B cell (primary cell): ENCODE data around the gene BMPER. TPM values are rescaled to one million over a fixed set of nuclear protein-coding genes. Genes with fewer than 3 reads are reported as not detected.

Source experiments
- ATAC-seq: fragments of 200-7000 bp; cut with Tn5 transposase; one replicate; pipeline ENCODE4 v1.10.0; 2021; ENCODE audit warnings: low read depth, mild to moderate bottlenecking, moderate number of reproducible peaks, moderate library complexity
- CTCF ChIA-PET: fragments of 350-600 bp; sonication (Branson Sonifier 250); formaldehyde crosslinking; loops from one replicate; lab custom pipeline; 2021; ENCODE audit warnings: antibody characterized with exemption, inconsistent platforms; lab: Charles Lee
- POLR2A ChIA-PET: fragments of 350-600 bp; sonication (Branson Sonifier 250); formaldehyde crosslinking; loops from one replicate; lab custom pipeline; 2021; ENCODE audit warnings: antibody characterized with exemption; lab: Charles Lee
- DNase-seq: peaks from one replicate; pipeline ENCODE4 v3.0.0; 2013
- H2AFZ ChIP-seq: 2 replicates; pipeline ENCODE4 v1.6.1; 2012; ENCODE audit warnings: mild to moderate bottlenecking, low read depth, low read length; ENCODE audit not compliant: insufficient read depth, poor library complexity, severe bottlenecking
- H3K27ac ChIP-seq, 2 donors: 1 replicate in 1 of 2; 2 replicates in 1 of 2; pipeline ENCODE4 v1.5.1; 2012 to 2013; ENCODE audit warnings: low read length in 2 of 2, mild to moderate bottlenecking in 2 of 2, moderate library complexity in 1 of 2
- H3K27me3 ChIP-seq, 4 experiments: fragments of 200-600 bp in 1 of 4; sonication (generic) in 1 of 4; replicated peaks in 1 of 4; 1 replicate in 2 of 4; 2 replicates in 2 of 4; pipeline versions ENCODE4 v1.6.1 to v1.7.0; 2013 to 2016; ENCODE audit warnings: low read length in 3 of 4, mild to moderate bottlenecking in 2 of 4, mixed read lengths in 1 of 4, moderate library complexity in 1 of 4; ENCODE audit not compliant: insufficient read depth in 4 of 4, control insufficient read depth in 3 of 4; ENCODE audit errors: control extremely low read depth in 1 of 4
- H3K36me3 ChIP-seq, 2 experiments: replicated peaks in 1 of 2; 1 replicate in 1 of 2; 2 replicates in 1 of 2; pipeline versions ENCODE4 v1.6.1 to v1.7.1; 2013; ENCODE audit warnings: low read length in 1 of 2; ENCODE audit not compliant: insufficient read depth in 2 of 2, control insufficient read depth in 1 of 2; ENCODE audit errors: control extremely low read depth in 1 of 2, extremely low read depth in 1 of 2
- H3K4me1 ChIP-seq, 2 donors: fragments of 200-600 bp in 1 of 2; sonication (generic) in 1 of 2; 1 replicate in 1 of 2; 2 replicates in 1 of 2; pipeline versions ENCODE4 v1.5.1 to v1.6.1; 2013 to 2017; ENCODE audit warnings: low read length in 2 of 2; ENCODE audit not compliant: control insufficient read depth in 2 of 2, insufficient read depth in 2 of 2
- H3K4me2 ChIP-seq: replicated peaks from 2 replicates; pipeline ENCODE3; 2012; ENCODE audit warnings: mild to moderate bottlenecking, low read depth, low read length; ENCODE audit not compliant: poor library complexity, severe bottlenecking
- H3K4me3 ChIP-seq, 5 experiments: fragments of 200-600 bp in 1 of 5; sonication (generic) in 1 of 5; 1 replicate in 3 of 5; 2 replicates in 2 of 5; pipeline versions ENCODE4 v1.5.1 to v1.7.0; 2011 to 2016; ENCODE audit warnings: low read length in 4 of 5, mild to moderate bottlenecking in 4 of 5, low read depth in 2 of 5, control low read depth in 1 of 5, moderate library complexity in 1 of 5; ENCODE audit not compliant: insufficient read depth in 1 of 5; ENCODE audit errors: control extremely low read depth in 1 of 5, extremely low read depth in 1 of 5
- H3K79me2 ChIP-seq: fragments of 200-600 bp; sonication (generic); one replicate; pipeline ENCODE4 v1.6.0; 2016; ENCODE audit warnings: low read length; ENCODE audit not compliant: control insufficient read depth, insufficient read depth
- H3K9ac ChIP-seq: fragments of 200-600 bp; sonication (generic); 2 replicates; pipeline ENCODE4 v1.6.1; 2017; ENCODE audit warnings: mild to moderate bottlenecking, low read length, moderate library complexity
- H3K9me3 ChIP-seq, 3 donors: one replicate each; pipeline versions ENCODE4 v1.6.1 to v1.7.1; 2013; ENCODE audit warnings: low read length in 2 of 3; ENCODE audit not compliant: control insufficient read depth in 2 of 3, insufficient read depth in 1 of 3; ENCODE audit errors: control extremely low read depth in 1 of 3
- H4K20me1 ChIP-seq: 2 replicates; pipeline ENCODE4 v1.6.0; 2012; ENCODE audit warnings: mild to moderate bottlenecking, low read length; ENCODE audit not compliant: insufficient read depth, control insufficient read depth, poor library complexity, severe bottlenecking
- H3K27ac Mint-ChIP-seq: one replicate; pipeline ENCODE4 v1.8.0; 2021; ENCODE audit warnings: mixed read lengths
- H3K27me3 Mint-ChIP-seq: one replicate; pipeline ENCODE4 v1.8.0; 2021; ENCODE audit warnings: mixed read lengths
- H3K4me1 Mint-ChIP-seq: one replicate; pipeline ENCODE4 v1.8.0; 2021; ENCODE audit warnings: mixed read lengths
- H3K4me3 Mint-ChIP-seq: one replicate; pipeline ENCODE4 v1.8.0; 2021; ENCODE audit warnings: mixed read lengths
- H3K9me3 Mint-ChIP-seq: one replicate; pipeline ENCODE4 v1.8.0; 2022; ENCODE audit warnings: mixed read lengths; ENCODE audit not compliant: insufficient read depth
- EZH2 ChIP-seq: IDR thresholded peaks from 2 replicates; pipeline ENCODE4 v1.6.1; 2012; ENCODE audit warnings: borderline replicate concordance, low read depth, mild to moderate bottlenecking, moderate library complexity, low read length; ENCODE audit not compliant: insufficient read depth, poor library complexity, severe bottlenecking
- WGBS: methylation state at CpG from one replicate; pipeline ENCODE4 v1.1.5; 2013; ENCODE audit warnings: missing lambda C conversion rate; ENCODE audit not compliant: insufficient coverage; 5-methylcytosine and 5-hydroxymethylcytosine counted together
- intact Hi-C: fragments of 100-400 bp; cut with micrococcal nuclease; formaldehyde crosslinking; loops from one replicate; pipeline ENCODE4 v1.10.0; 2022
- polyA plus RNA-seq: library from polyadenylated mRNA; depleted of rRNA; stranded (reverse); fragments of >200 nt; gene quantifications from 2 replicates; pipeline ENCODE4 v1.2.3, GENCODE V29; 2012
- total RNA-seq, 2 donors: library from RNA; stranded (reverse); fragments of 120-200 nt in 1 of 2; gene quantifications; 1 replicate in 1 of 2; 2 replicates in 1 of 2; pipeline versions ENCODE4 v1.2.3 to v1.2.4, GENCODE V29; 2013 to 2022
- TF ChIP-seq, protein P1 (sequence below): fragments of 200-600 bp; IDR thresholded peaks from one replicate; pipeline ENCODE4 v1.8.0; 2022; ENCODE audit warnings: antibody characterized with exemption, mild to moderate bottlenecking

BMPER gene
- total and polyA plus RNA-seq, 2 donors (not counting 1 experiment from before 2014, with no cell fraction given): not detected

DNA sequence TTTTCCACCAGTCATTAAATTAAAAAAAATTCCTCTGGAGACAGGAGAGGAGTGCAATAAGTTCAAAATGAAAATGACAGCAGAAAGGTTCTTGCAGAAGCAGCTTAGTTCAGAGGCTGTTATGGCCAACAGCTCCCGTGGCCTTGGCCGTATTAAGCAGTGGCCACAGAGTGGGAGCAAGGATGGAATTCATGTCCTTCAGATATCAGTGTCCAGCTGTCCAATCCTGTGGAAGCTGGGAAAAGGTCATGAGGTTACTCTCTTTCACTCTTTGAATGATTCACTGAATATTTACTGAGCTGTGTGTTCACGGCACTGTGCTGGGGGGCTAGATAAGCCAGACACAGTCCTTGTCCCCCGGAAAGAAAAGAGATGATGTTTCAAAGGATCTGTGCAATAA is 231.8 kb downstream of the BMPER start:
- no peak for TF ChIP-seq EZH2
- TF ChIP-seq, protein P1, sequence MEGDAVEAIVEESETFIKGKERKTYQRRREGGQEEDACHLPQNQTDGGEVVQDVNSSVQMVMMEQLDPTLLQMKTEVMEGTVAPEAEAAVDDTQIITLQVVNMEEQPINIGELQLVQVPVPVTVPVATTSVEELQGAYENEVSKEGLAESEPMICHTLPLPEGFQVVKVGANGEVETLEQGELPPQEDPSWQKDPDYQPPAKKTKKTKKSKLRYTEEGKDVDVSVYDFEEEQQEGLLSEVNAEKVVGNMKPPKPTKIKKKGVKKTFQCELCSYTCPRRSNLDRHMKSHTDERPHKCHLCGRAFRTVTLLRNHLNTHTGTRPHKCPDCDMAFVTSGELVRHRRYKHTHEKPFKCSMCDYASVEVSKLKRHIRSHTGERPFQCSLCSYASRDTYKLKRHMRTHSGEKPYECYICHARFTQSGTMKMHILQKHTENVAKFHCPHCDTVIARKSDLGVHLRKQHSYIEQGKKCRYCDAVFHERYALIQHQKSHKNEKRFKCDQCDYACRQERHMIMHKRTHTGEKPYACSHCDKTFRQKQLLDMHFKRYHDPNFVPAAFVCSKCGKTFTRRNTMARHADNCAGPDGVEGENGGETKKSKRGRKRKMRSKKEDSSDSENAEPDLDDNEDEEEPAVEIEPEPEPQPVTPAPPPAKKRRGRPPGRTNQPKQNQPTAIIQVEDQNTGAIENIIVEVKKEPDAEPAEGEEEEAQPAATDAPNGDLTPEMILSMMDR: no peak
- no peaks in the 10 kb centered on the region for H3K27me3 Mint-ChIP-seq
- DNase-seq (no peak), ATAC-seq (no peak)
- H3K27ac ChIP-seq: no peak overlapping the region
- intact Hi-C loops: no loop called here
- POLR2A ChIA-PET: no interaction called here
- H3K9me3 ChIP-seq: peaks cover 0 to 2% (median 0%) of the 10 kb centered on the region in 3 donors
- H3K27me3 ChIP-seq: no peaks in the 10 kb centered on the region
- CTCF ChIA-PET: no interaction called here
- H2AFZ ChIP-seq: no peak overlapping the region
- H3K4me3 ChIP-seq: no peak overlapping the region
- no peaks in the 10 kb centered on the region for H3K9me3 Mint-ChIP-seq
- H3K4me3 Mint-ChIP-seq: no peak overlapping the region
- H3K36me3 ChIP-seq: no peaks in the 10 kb centered on the region
- 84% methylated on average over 4 of the region's 4 CpGs for whole genome bisulfite sequencing
- H3K27ac Mint-ChIP-seq: no peak overlapping the region
- H3K4me1 ChIP-seq: no peaks in the 10 kb centered on the region
- no peaks in the 10 kb centered on the region for H3K4me1 Mint-ChIP-seq
- no peaks in the 10 kb centered on the region for H3K79me2 ChIP-seq
- H4K20me1 ChIP-seq: no peaks in the 10 kb centered on the region
- H3K9ac ChIP-seq: no peak overlapping the region
- H3K4me2 ChIP-seq: no peak overlapping the region

DNA sequence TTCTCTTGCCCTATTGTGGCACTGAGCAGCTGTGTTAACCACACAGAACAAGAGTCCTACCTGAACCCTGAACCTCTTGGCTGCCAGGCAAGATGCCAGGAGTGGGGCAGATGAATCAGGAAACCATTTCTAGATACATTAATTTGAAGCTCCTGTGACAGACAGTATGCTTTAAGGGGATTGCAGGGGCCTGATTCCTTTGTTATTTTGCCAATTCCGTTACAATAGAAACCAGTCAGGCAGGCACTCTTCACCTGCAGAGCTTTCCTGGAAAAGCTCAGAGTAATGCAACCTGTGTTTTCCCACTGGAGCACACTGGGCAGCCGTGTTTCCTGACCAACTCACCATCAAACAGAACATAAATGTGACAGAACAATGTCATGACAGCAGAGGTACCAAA is 233.1 kb downstream of the BMPER start:
- Mint-ChIP-seq H3K4me1 (no peaks in the 10 kb centered on the region), H3K9me3 (no peaks in the 10 kb centered on the region), H3K4me3 (no peak overlapping the region), H3K27ac (no peak overlapping the region), H3K27me3 (no peaks in the 10 kb centered on the region)
- H3K27me3 ChIP-seq: no peaks in the 10 kb centered on the region
- DNase-seq (no peak), ATAC-seq (no peak)
- intact Hi-C loops: no loop called here
- WGBS: 92% methylated on average over 1 of the region's 2 CpGs
- H3K36me3 ChIP-seq: no peaks in the 10 kb centered on the region
- H3K9ac ChIP-seq: no peak overlapping the region
- no peak overlapping the region for H3K4me3 ChIP-seq
- H3K27ac ChIP-seq: no peak overlapping the region
- ChIA-PET CTCF (no interaction called here), POLR2A (no interaction called here)
- H3K9me3 ChIP-seq: peaks cover 0 to 2% (median 0%) of the 10 kb centered on the region in 3 donors
- H2AFZ ChIP-seq: no peak overlapping the region
- no peaks in the 10 kb centered on the region for H3K4me1 ChIP-seq
- H3K4me2 ChIP-seq: no peak overlapping the region
- no peaks in the 10 kb centered on the region for H3K79me2 ChIP-seq
- TF ChIP-seq EZH2: no peak
- TF ChIP-seq, protein P1: no peak
- H4K20me1 ChIP-seq: no peaks in the 10 kb centered on the region
